Transverse colon (tissue), 4 donors: ENCODE measurements around the gene C15orf61. TPM values are rescaled to one million over a fixed set of nuclear protein-coding genes. Genes with fewer than 3 reads are reported as not detected.

ENCODE experiments used
- DNase-seq: peaks from one replicate; pipeline ENCODE4 v3.0.0-alpha.2; 2019
- H3K27ac ChIP-seq, 4 donors: fragments of 200-600 bp; sonication (generic); 2 replicates each; pipeline ENCODE4 v1.5.1; 2016 to 2018; ENCODE audit warnings: inconsistent platforms in 4 of 4
- H3K27me3 ChIP-seq: fragments of 200-600 bp; sonication (generic); 2 replicates; pipeline ENCODE4 v1.5.1; 2017; ENCODE audit warnings: inconsistent platforms
- H3K36me3 ChIP-seq, 4 donors: fragments of 200-600 bp; sonication (generic); 2 replicates each; pipeline ENCODE4 v1.5.1; 2017 to 2019; ENCODE audit warnings: inconsistent platforms in 4 of 4
- H3K4me1 ChIP-seq, 4 donors: fragments of 200-600 bp; sonication (generic); 2 replicates each; pipeline ENCODE4 v1.5.1; 2017 to 2020; ENCODE audit warnings: inconsistent platforms in 4 of 4
- H3K4me3 ChIP-seq, 4 donors: fragments of 200-600 bp; sonication (generic); 1 replicate in 1 of 4; 2 replicates in 3 of 4; pipeline versions ENCODE4 v1.5.1 to v1.6.1; 2017 to 2019; ENCODE audit warnings: inconsistent platforms in 4 of 4
- H3K9me3 ChIP-seq, 2 donors: fragments of 200-600 bp; sonication (generic); 2 replicates each; pipeline ENCODE4 v1.5.1; 2017 to 2019; ENCODE audit warnings: inconsistent platforms in 2 of 2
- CTCF ChIP-seq, 5 experiments: fragments of 200-600 bp in 3 of 5; fragments of 450-650 bp in 2 of 5; sonication (generic) in 3 of 5; IDR thresholded peaks; 1 replicate in 2 of 5; 2 replicates in 3 of 5; pipeline ENCODE4 v1.5.1; 2016 to 2017; ENCODE audit warnings: antibody characterized with exemption in 5 of 5, inconsistent platforms in 3 of 5, mild to moderate bottlenecking in 2 of 5, moderate library complexity in 1 of 5
- EP300 ChIP-seq: sonication (generic); formaldehyde crosslinking; IDR thresholded peaks from one replicate; pipeline ENCODE4 v1.6.1; 2017; ENCODE audit warnings: antibody characterized with exemption, low read depth
- POLR2A ChIP-seq: fragments of 450-650 bp; IDR thresholded peaks from one replicate; pipeline ENCODE4 v1.6.1; 2016; ENCODE audit warnings: antibody characterized with exemption, mild to moderate bottlenecking, moderate library complexity
- POLR2AphosphoS5 ChIP-seq, 3 donors: sonication (generic); formaldehyde crosslinking; IDR thresholded peaks; one replicate each; pipeline ENCODE4 v1.6.1; 2016; ENCODE audit warnings: antibody characterized with exemption in 3 of 3
- WGBS, 2 donors: methylation state at CpG; one replicate each; pipeline ENCODE4 v1.1.5; 2018; ENCODE audit warnings: low coverage in 1 of 2; 5-methylcytosine and 5-hydroxymethylcytosine counted together
- in situ Hi-C, 4 donors: fragments of 200-750 bp; cut with MboI; loops; one replicate each; pipeline versions ENCODE4 v1.15.0 to v1.15.1; 2017; ENCODE audit warnings: low sequenced_read_pairs in 3 of 4, low pct_ligation_motif_present in 1 of 4, low pct_unique_long_range_greater_than_20kb in 1 of 4
- intact Hi-C: fragments of 100-400 bp; cut with DNase I; formaldehyde crosslinking; loops from one replicate; pipeline ENCODE4 v1.15.1; 2023; ENCODE audit warnings: low total_unique reads
- total RNA-seq, 4 donors: library from RNA; depleted of rRNA; stranded (reverse); fragments of >200 nt; gene quantifications; one replicate each; pipeline ENCODE4 v1.1.0, GENCODE V29; 2016

C15orf61 gene
- total RNA-seq, 4 donors from 2014 or later: 4.0 to 22.4 (median 9.8) TPM

GRCh38 chr15:67501836-67502461 is 19.0 kb upstream of the C15orf61 start:
- no peaks in the 10 kb centered on the region for H3K27me3 ChIP-seq
- intact Hi-C loops: no loop called here
- no peak overlapping the region for H3K4me3 ChIP-seq
- no peak for DNase-seq
- TF ChIP-seq CTCF (IDR thresholded peaks at IDR 0.05) (no peak), POLR2AphosphoS5 (IDR thresholded peaks at IDR 0.05) (no peak), POLR2A (no peak), EP300 (no peak)
- no peaks in the 10 kb centered on the region for H3K36me3 ChIP-seq
- in situ Hi-C loops: loop anchor here in 1 of 4 donors (10.0 kb wide), 1 partner anchor 333 kb away; no protein-coding TSS in a partner anchor
- no peaks in the 10 kb centered on the region for H3K9me3 ChIP-seq
- H3K4me1 ChIP-seq: no peaks in the 10 kb centered on the region
- WGBS, 2 donors: 72 to 78% methylated on average over 7 to 13 of the region's 13 CpGs
- no peak overlapping the region for H3K27ac ChIP-seq

- Histone ChIP-seq H3K4me1 (no peaks in the 10 kb centered on the region), H3K27ac (no peak overlapping the region), H3K4me3 (no peak overlapping the region), H3K9me3 (no peaks in the 10 kb centered on the region), H3K27me3 (no peaks in the 10 kb centered on the region), H3K36me3 (no peaks in the 10 kb centered on the region)
- WGBS, 2 donors: 93% methylated on average over 6 of the region's 6 CpGs
- in situ Hi-C loops (loop anchor here in 1 of 4 donors (10.0 kb wide), 1 partner anchor 331 kb away; no protein-coding TSS in a partner anchor), intact Hi-C loops (no loop called here)
- TF ChIP-seq EP300 (no peak), CTCF (IDR thresholded peaks at IDR 0.05) (no peak), POLR2AphosphoS5 (IDR thresholded peaks at IDR 0.05) (no peak), POLR2A (no peak)
- DNase-seq: no peak
Measured at GRCh38 chr15:67504056-67504455, 16.9 kb upstream of the C15orf61 start.

- in situ Hi-C loops: loop anchor here in 1 of 4 donors (10.0 kb wide), 1 partner anchor 330 kb away; no protein-coding TSS in a partner anchor
Measured at GRCh38 chr15:67504796-67505195, 16.1 kb upstream of the C15orf61 start.

More at GRCh38 chr15:67504796-67505195, 16.1 kb upstream of the C15orf61 start:
- 60 to 75% methylated on average over 5 of the region's 5 CpGs for WGBS, 2 donors
- no peak overlapping the region for H3K4me3 ChIP-seq
- no peak overlapping the region for H3K27ac ChIP-seq
- TF ChIP-seq CTCF (IDR thresholded peaks at IDR 0.05): no peak
- no peak for TF ChIP-seq POLR2AphosphoS5 (IDR thresholded peaks at IDR 0.05)
- no peak for TF ChIP-seq EP300
- TF ChIP-seq POLR2A: no peak
- no peaks in the 10 kb centered on the region for H3K9me3 ChIP-seq
- no peaks in the 10 kb centered on the region for H3K4me1 ChIP-seq
- no peak for DNase-seq
- intact Hi-C loops: no loop called here
- H3K36me3 ChIP-seq: no peaks in the 10 kb centered on the region
- no peaks in the 10 kb centered on the region for H3K27me3 ChIP-seq
